Panc1 (cell line): ENCODE results near the gene RPS6KL1.

Source experiments
- CTCF ChIP-seq: fragments of 450-650 bp; IDR thresholded peaks from 2 replicates; pipeline ENCODE4 v1.5.1; 2017; ENCODE audit warnings: mild to moderate bottlenecking
- POLR2AphosphoS5 ChIP-seq: IDR thresholded peaks from 2 replicates; pipeline ENCODE4 v1.6.1; 2012; ENCODE audit warnings: mild to moderate bottlenecking, low read depth, low read length, moderate library complexity
- SIN3A ChIP-seq: IDR thresholded peaks from 2 replicates; pipeline ENCODE4 v1.6.1; 2012; ENCODE audit warnings: low read depth, mild to moderate bottlenecking, low read length, moderate library complexity, borderline replicate concordance; ENCODE audit not compliant: insufficient read depth

GRCh38 chr14:74882103-74882920 is 40.7 kb downstream of the RPS6KL1 start:
- TF ChIP-seq CTCF: no peak
- no peak for TF ChIP-seq POLR2AphosphoS5
- no peak for TF ChIP-seq SIN3A
